ENCODE measurements around the gene LSR.

DNA sequence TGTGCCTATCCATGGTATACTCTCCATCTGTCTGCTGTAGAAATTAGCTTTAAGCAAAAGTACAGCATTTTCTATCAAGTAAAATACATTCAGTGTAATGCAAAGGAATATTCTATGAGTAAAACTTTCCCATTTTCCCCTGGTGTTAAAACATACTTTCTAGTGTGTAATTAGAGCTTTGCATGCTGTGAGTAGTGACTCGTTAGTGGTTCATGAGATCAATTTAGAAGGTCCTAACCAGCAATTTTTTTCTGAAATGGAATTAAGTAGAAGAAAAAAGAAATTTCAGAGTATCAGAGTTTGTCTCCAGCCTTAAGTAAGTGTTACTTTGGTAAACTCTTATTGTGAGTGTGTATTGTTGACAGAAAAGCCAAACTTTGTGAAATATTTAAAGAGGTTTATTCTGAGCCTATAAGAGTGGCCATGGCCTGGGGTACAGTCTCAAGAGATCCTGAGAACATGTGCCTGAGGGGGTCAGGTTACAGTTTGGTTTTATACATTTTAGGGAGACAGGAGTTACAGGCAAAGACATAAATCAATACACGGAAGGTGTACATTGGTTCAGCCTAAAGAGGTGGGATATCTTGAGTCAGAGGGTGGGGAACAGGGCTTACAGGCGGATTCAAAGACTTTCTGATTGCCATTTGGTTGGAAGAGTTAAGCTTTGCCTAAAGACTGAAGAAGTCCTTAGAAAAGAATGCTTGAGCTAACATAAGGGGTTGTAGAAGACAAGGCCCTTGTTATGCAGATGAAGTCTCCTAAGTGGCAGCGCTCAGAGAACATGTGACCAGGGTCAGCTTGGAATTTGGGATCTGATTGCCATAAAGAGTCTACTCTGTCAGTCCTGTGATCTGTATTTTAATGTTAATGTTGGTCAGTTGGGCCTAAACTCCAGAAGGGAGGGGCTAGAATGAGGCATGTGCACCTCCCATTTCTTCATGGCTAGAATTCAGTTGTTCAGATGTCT is 45.8 kb upstream of the LSR start:
- TF ChIP-seq POLR2AphosphoS5 (IDR thresholded peaks at IDR 0.05; ENCODE audit: insufficient read depth in 1 of 2, low read depth in 1 of 2) = no peak
- TF ChIP-seq CTCF (IDR thresholded peaks at IDR 0.05) = no peak
